ENCODE results near the gene AHRR. TPM values are rescaled to one million over a fixed set of nuclear protein-coding genes. Genes with fewer than 3 reads are reported as not detected.

Gene AHRR
- total and polyA plus RNA-seq, 10 of the 15 experiments (the other 5 are each of a cell fraction or from before 2014, with no cell fraction given) = 0.90 to 35.2 (median 19.2) TPM

DNA sequence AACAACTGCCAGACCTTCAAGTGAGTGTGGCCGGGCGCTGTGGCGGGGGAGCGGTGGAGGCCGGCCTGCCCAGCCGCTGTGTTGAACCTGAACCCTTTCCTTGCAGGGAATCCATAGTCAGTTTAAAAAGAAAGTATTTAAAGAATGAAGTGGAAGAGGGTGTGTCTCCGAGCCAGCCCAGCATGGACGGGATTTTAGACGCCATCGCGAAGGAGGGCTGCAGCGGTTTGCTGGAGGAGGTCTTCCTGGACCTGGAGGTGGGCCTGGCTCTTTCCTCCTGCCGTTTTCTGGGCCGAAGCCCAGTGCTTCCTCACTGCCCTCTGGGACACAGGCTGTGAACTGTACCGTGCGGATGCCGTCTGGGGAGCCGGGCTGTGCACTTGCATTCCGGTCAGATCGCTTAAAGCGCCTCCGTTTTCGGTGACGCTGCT lies 140.6 kb downstream of the AHRR start (continued):
- no peak for TF ChIP-seq TCF12 (IDR thresholded peaks at IDR 0.05; ENCODE audit: low read depth, low read length)

DNA sequence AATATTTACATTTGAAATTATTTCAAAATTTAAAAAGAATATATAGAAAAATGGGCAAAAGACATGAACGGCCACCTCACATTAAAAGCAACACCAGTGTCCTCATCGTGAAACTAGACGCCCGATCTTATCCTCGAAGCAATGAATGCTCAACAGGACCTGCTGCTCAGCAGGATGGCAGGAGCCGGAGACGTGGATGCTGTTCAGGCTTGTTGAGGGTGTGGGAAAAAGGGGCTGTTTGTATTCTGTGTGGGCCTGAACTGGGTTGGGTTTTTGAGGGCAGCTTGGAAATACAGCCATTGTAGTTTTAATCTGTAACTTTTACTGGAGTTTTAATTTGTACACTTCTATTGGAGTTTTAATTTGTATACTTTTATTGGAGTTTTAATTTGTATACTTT lies 141.8 kb downstream of the AHRR start:
- ATAC-seq (no peak), DNase-seq (ENCODE audit: low read depth, low spot score) (no peak), FAIRE-seq (no peak)
- BruUV-seq (replicated peaks) = no TSS peak
- 77% methylated on average over 7 of the region's 7 CpGs for WGBS (ENCODE audit: insufficient coverage, insufficient replicate concordance, low lambda C conversion rate, missing lambda C conversion rate)
- ChIA-PET CTCF (no interaction called here), SMC1A (ENCODE audit: uncharacterized antibody, unreplicated experiment) (interaction anchor here (1.0 kb wide), 1 partner anchor 17 kb away, joined by 3 read pairs; no protein-coding TSS in a partner anchor), POLR2A (no interaction called here), RAD21 (ENCODE audit: unreplicated experiment) (no interaction called here)
- Histone ChIP-seq H3K9me3 (replicated peaks; ENCODE audit: control insufficient read depth, insufficient read depth, low read length) (no peaks in the 10 kb centered on the region; the same call in 1 of the 3 replicates), H3K9ac (ENCODE audit: control insufficient read depth, insufficient read depth, low read length) (no peak overlapping the region), H4K20me1 (ENCODE audit: control insufficient read depth, insufficient read depth) (no peaks in the 10 kb centered on the region), H3K4me2 (ENCODE audit: control insufficient read depth, insufficient read depth) (no peak overlapping the region), H3K27ac (ENCODE audit: control insufficient read depth, insufficient read depth) (no peak overlapping the region), H3K4me3 (no peak overlapping the region), H3K79me2 (ENCODE audit: control insufficient read depth, insufficient read depth, low read length) (peaks cover 10% of the 10 kb centered on the region), H2AFZ (ENCODE audit: control insufficient read depth, low read depth, low read length) (no peak overlapping the region), H3K36me3 (ENCODE audit: control insufficient read depth in 2 of 2, insufficient read depth in 2 of 2, low read length in 1 of 2) (peaks cover 26% of the 10 kb centered on the region in 2 experiments; a peak in 3 of 4 replicates), H3K4me1 (ENCODE audit: control insufficient read depth, insufficient read depth, low read length) (peaks cover 6% of the 10 kb centered on the region), H3K27me3 (replicated peaks in 1 of 2; ENCODE audit: control insufficient read depth in 2 of 2, insufficient read depth in 2 of 2, low read length in 1 of 2) (no peaks in the 10 kb centered on the region)
- intact Hi-C loops (cut with micrococcal nuclease; ENCODE audit: unreplicated experiment) = no loop called here
- in situ Hi-C loops (cut with MboI) = no loop called here
- TF ChIP-seq SREBF2 (IDR thresholded peaks at IDR 0.05; ENCODE audit: low read length) = no peak
- TF ChIP-seq, protein P1, sequence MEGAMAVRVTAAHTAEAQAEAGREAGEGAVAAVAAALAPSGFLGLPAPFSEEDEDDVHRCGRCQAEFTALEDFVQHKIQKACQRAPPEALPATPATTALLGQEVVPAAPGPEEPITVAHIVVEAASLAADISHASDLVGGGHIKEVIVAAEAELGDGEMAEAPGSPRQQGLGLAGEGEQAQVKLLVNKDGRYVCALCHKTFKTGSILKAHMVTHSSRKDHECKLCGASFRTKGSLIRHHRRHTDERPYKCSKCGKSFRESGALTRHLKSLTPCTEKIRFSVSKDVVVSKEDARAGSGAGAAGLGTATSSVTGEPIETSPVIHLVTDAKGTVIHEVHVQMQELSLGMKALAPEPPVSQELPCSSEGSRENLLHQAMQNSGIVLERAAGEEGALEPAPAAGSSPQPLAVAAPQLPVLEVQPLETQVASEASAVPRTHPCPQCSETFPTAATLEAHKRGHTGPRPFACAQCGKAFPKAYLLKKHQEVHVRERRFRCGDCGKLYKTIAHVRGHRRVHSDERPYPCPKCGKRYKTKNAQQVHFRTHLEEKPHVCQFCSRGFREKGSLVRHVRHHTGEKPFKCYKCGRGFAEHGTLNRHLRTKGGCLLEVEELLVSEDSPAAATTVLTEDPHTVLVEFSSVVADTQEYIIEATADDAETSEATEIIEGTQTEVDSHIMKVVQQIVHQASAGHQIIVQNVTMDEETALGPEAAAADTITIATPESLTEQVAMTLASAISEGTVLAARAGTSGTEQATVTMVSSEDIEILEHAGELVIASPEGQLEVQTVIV (IDR thresholded peaks at IDR 0.05; ENCODE audit: borderline replicate concordance, partially characterized antibody) = no peak
- no peak for TF ChIP-seq RB1 (IDR thresholded peaks at IDR 0.05; ENCODE audit: borderline replicate concordance)
- TF ChIP-seq NBN (IDR thresholded peaks at IDR 0.05) = no peak
- TF ChIP-seq GABPA (IDR thresholded peaks at IDR 0.05; ENCODE audit: low read depth) = no peak
- TF ChIP-seq, protein P2, sequence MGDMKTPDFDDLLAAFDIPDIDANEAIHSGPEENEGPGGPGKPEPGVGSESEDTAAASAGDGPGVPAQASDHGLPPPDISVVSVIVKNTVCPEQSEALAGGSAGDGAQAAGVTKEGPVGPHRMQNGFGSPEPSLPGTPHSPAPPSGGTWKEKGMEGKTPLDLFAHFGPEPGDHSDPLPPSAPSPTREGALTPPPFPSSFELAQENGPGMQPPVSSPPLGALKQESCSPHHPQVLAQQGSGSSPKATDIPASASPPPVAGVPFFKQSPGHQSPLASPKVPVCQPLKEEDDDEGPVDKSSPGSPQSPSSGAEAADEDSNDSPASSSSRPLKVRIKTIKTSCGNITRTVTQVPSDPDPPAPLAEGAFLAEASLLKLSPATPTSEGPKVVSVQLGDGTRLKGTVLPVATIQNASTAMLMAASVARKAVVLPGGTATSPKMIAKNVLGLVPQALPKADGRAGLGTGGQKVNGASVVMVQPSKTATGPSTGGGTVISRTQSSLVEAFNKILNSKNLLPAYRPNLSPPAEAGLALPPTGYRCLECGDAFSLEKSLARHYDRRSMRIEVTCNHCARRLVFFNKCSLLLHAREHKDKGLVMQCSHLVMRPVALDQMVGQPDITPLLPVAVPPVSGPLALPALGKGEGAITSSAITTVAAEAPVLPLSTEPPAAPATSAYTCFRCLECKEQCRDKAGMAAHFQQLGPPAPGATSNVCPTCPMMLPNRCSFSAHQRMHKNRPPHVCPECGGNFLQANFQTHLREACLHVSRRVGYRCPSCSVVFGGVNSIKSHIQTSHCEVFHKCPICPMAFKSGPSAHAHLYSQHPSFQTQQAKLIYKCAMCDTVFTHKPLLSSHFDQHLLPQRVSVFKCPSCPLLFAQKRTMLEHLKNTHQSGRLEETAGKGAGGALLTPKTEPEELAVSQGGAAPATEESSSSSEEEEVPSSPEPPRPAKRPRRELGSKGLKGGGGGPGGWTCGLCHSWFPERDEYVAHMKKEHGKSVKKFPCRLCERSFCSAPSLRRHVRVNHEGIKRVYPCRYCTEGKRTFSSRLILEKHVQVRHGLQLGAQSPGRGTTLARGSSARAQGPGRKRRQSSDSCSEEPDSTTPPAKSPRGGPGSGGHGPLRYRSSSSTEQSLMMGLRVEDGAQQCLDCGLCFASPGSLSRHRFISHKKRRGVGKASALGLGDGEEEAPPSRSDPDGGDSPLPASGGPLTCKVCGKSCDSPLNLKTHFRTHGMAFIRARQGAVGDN (IDR thresholded peaks at IDR 0.05) = no peak
- no peak for TF ChIP-seq NRF1 (conservative IDR thresholded peaks at IDR 0.05; ENCODE audit: low read depth, low read length)
- TF ChIP-seq HDAC6 (IDR thresholded peaks at IDR 0.05; ENCODE audit: unreplicated experiment) = no peak
- no peak for TF ChIP-seq TCF3 (IDR thresholded peaks at IDR 0.05; ENCODE audit: borderline replicate concordance, insufficient read depth, low read depth, low read length)
- no peak for TF ChIP-seq ESRRA (IDR thresholded peaks at IDR 0.05; ENCODE audit: low read length)
- TF ChIP-seq MTA2 (IDR thresholded peaks at IDR 0.05; ENCODE audit: low read depth) = no peak
- TF ChIP-seq LARP7 (IDR thresholded peaks at IDR 0.05) = no peak
- TF ChIP-seq EZH2 (IDR thresholded peaks at IDR 0.05; ENCODE audit: borderline replicate concordance, control insufficient read depth, low read depth, low read length) = no peak
- TF ChIP-seq TARDBP (IDR thresholded peaks at IDR 0.05; ENCODE audit: borderline replicate concordance) = no peak

Measured in GM12878 (cell line).